ENCODE data around the gene CNTNAP4.

Gene CNTNAP4
- total RNA-seq, result 0 to 0.19 (median 0) reads per million in 3 experiments

DNA sequence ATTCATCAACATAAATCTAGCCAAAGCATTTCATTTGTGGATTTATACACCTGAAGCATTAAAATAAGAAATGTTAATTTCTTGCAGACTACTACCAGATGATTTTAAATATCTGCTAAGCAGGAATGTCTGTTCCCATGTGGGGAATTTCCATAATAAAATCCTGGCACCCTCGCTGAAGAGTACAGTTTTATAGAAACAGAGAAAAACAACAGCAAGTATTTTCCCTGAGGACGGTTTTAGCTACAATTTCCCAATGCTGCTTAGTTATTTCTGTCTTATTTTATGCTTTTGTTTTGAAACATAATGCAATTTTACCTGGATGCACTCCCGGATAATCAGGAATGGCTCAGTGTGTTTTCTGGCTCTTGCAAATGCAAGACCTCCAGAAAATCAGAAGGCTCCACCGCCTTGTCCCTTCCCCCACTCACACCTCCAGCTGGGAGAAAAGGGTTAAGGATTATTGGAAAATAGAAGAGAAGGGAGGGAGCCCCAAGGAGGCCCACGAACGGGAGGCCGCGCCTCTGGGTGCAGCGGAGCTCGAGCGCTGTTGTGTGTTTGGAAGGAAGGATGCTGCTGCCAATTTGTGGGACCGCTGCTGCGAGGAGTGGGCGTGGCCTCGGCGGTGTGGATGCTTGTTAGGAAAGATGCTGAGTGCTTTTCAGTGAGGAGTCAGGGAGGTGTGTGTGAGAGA, at the start of gene CNTNAP4:
CNTNAP4 (plus strand) TSS at position 657 of the 694 bp plus-strand sequence. CDS start 262 bp downstream, outside the sequence.
- no peak for DNase-seq

DNA sequence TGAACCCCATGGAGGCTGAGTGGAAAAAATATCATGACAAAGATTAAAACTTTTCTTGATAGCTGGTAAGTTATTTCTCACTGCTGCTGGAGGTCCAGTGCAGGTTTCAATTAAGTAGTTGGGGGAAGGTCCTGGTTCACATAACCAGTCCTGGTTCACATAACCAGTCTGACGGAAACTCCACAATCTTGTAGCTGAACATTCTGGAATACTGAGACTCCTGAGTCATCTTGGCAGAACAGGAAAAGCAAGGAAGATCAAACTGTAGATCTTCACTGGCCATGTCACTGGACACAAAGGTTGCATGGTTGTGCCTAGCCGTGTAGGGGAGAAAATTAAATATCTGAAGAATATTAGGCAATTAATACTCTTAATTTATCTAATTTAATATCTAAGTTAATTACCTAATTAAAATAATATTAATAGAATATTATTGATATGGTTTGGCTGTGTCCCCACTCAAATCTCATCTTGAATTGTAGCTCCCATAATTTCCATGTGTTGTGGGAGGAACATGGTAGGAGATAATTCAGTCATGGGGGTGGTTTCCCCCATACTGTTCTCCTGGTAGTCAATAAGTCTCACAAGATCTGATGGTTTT, 48.6 kb upstream of the CNTNAP4 start:
- no peak for DNase-seq

DNA sequence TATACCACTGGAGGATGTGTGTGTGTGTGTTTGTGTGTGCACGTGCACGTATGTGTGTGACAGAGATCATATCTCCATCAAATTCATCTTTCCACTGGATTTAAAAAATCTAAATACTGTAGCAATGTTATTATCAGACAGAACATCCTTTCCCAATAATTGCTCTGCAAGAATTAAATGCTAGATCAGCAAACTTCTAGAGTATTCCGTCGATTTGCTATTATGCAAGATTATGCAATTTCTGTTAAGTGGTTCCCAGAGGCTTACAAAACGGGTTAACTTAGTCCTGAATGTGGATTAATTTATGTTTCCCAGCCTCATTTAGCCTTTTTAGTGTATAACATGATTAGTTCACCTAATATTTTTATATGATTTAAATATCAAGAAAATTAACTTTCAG, 44.5 kb upstream of the CNTNAP4 start:
- DNase-seq, result no peak

DNA sequence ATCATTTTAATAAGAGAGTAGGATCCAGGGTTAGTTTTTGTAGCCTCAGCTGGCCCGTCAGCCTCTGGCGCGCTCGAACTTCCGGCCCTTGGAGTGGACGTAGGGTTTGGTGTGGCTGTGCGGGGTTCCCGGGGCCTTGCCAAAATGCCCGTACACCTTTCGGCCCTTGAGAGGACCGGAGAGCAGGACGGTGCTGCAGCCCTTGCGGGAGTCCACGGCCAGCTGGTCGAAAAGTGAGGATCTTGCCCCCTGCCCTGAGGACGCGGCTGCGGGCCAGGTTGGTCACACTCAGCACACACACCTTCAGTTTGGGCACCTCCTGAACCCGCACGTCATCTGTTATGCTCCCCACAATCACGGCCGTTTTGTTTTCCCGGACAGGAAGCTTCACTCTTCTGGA, 42.2 kb upstream of the CNTNAP4 start:
- DNase-seq, result no peak

DNA sequence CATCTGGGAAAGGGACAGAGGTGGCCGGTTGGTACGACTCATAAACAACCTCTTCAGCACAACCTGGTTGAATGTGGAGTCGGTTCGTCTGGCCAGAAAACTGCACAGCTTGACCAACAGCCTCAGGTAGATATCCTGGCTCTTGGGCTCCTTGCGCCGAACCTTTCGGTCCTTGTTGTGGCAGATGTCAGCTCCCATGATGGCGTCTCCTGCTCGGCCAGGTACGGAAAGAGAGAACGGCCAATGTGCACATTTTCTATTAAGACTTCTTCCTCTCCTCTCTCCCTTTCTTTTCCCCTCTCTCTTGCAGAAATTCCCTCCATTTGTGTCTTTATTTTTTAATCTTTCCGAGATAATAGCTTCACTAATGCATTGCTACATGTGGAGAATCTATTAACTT, 41.8 kb upstream of the CNTNAP4 start:
- no peak for DNase-seq

DNA sequence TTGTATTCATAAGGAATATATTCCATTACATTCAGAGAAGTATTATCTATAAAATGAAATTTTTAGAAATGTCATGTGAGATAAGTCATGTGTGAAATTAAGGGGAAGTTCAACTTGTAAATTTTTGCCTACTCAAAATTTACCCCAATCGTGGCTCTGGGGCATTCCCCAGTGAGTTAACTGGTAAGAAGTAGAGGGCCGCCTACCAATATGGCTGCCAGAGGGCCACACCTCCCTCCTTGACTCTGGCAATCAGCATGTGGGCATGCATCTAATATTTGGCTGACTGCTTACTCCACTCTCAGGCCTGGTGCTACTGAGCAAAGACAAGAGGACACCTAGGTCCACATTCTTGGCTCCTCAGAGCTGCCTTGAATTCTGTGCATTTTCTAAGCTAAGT, 39.7 kb upstream of the CNTNAP4 start:
- no peak for DNase-seq

DNA sequence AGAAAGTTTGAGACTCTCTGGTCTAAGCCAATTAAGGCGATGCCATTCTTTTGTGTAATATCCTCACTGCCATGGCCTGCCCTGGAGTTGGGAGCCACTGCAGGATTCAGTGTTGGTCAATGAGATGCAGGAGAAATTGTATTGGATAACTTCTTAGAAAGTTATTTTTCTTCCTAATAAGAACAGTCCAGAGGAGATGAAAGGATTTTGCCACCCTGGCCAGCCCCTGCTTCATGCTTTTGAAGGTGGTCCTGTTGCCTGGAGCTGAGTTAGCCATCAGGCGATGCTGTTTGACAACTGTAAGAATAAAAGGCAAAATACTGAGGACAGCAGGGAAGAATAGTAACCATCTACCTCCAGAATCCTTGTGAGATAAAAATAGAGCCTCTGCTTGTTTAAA, 35.4 kb upstream of the CNTNAP4 start:
- DNase-seq, result no peak

DNA sequence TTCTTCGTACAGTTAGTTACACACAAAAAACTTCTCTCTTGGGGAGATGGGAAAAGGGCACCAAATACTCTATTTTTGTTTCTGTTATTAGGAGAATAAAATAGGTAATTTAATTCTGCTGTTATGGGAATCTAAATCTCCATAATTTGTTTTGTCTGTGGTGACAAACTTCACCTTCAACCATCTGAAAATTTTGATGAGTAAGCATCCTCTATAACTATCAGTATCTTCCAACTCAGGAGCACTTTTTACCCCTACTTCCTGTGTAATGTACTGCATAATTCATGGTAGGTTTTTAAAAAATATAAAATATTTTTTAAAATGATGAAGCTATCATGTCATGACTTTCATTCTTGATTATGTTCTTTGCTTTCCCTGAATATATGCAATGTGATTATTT, 33.6 kb upstream of the CNTNAP4 start:
- no peak for DNase-seq

DNA sequence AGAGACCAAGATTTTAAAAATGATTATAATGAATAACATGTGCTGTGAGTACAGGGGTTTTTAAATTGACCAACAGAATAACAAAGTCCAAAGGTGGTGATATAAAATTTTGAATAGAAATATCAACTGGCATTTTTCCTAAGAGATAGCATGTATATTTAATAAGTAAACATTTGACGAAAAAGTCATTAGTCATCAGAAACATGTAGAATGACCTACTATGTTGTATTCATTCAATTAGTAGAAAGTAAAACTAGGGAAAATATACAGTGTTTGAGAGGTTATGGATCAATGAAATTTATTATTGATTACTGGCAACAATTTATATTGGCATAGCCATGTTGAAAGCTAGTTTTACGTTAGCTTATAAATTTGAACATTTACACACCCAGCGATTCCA, 30.6 kb upstream of the CNTNAP4 start:
- no peak for DNase-seq

DNA sequence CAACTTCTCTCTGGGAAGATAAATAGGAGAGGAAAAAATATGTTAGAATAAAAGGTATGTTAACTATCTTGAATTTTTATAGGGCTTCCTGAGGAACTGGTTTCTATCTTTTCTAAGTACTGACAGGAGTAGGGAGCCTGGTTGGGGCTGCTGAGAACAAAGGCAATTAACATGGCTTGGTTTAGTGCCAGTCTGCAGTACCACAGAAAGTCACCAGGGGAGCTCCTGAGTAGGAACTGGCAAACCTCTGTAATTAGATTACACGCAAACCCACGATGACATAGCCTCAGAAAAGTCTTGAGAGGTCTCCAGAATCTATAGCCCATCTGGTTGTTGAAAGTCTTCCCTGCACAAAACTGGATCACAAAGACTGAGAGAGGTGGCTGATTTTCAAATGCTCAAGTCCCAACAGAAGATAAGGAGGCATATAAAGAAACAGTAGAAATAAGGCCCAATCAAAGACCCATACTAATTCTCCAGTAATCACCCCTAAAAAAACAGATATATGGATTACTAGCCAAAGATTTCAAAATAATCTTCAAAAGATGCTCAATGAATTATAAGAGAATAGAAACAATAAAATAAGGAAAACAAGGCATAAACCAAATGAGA, 11.7 kb upstream of the CNTNAP4 start:
- DNase-seq, result no peak

DNA sequence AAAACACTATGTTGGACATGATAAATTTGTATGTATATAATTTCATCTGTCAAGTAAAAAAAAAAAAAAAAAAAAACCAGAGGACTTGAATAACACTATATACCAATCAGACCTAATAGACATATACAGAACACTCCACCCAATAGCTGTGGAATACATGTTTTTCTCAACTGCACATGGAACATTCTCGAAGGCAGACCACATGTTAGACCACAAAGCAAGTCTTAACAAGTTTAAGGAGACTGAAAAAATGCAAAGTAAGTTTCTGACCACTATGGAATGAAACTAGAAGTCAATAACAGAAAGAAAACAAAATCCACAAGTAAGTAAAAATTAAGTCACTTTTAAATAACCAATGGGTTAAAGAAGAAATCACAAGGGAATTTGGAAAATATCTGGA, 8.4 kb upstream of the CNTNAP4 start:
- DNase-seq, result no peak

DNA sequence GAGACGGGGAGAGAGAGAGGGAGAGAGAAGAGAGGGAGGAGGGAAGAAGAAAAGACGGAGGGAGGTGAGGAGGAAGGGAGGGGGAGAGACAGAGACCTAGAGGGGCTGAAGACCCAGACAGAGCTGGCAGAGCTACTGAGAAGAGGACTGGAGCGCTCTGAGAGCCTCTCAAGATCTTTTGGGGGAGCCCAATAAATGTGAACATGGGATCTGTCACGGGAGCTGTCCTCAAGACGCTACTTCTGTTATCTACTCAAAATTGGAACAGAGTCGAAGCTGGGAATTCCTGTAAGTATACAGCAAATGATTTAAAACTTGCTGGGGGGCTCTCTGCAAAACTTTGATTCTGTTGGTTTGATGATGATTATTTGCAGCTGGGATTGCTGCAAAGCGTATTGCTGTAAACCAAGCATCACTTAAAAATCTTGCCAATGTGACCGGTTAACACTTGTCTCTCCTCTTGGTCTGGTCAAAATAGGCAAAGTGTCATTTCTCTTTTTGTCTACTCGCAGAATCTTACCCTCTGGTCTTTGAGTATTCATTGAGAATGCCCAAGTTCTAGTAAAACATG, 344 bp downstream of the CNTNAP4 start:
- DNase-seq, result no peak

DNA sequence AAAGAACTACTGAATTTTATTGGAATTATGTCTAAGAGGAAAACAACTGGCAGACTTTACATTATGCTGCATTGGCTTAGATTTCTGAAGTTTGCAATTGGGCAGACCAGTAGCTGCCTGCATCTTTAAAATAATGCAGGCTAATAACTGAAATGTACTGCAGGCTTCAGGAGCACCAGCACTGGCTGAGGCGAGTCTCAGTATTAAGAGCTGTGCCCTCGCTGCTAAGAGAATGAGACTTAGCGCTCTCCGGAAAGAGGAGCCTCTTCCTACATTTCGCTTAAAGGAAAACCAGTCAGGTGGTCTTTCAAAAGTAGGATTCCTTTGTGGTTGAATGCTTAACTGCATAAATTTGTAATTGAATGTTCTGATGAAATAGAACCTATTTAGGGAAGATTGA, 885 bp downstream of the CNTNAP4 start:
- no peak for DNase-seq

DNA sequence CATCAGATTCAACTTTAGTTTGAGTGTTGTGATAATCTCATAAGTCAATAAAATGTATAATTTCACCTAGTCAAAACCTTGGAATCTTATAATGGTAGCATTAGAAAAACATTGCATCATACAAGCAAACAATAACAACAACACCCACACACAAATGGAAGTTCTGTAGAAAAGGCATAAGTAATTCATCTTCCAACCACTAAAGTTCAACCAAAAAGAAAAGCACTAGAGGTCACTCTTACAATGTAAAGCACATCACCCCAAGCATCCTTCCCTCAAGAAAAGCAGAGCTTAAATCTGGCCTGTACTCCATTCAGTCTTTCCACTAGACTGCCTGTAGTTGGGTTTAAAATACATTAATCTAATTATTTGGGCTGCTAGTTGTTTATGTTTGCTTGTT, 1.8 kb downstream of the CNTNAP4 start:
- no peak for DNase-seq

DNA sequence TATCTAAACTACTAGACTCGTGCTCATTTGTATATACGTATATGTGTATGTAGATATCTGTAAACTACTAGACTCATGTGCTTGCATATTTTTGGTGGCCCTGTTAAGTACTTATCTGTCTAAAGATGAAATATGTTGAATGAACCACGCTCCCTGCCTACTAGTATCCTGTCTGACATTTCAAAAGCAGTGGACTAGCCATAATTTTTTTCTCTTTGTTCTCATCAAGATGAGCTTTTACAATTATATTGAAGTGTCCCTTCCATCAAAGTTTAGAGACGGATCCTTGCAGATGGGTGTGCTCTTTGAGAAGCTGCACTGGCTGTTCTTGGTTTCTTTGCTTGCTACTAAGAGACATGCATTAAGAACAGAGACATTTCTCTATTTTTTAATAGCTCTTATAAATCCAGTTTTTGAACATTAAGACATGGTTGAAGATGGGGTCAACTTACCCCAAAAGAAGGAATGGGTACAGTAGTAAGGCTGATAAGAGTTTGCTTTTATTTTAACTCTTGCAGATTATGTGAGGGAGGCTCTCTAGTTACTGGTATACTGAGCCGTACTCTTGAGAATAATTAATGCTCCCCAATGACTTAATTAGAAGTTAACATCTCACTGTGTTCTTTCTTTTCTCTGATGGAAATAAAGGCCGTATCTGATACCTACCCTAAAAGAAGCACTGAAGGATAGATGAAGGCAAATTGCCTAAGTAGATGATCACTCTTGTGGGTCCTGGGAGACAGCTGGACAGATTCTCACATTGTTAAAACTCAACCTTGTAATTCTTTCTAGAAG, 3.4 kb downstream of the CNTNAP4 start:
- no peak for DNase-seq

DNA sequence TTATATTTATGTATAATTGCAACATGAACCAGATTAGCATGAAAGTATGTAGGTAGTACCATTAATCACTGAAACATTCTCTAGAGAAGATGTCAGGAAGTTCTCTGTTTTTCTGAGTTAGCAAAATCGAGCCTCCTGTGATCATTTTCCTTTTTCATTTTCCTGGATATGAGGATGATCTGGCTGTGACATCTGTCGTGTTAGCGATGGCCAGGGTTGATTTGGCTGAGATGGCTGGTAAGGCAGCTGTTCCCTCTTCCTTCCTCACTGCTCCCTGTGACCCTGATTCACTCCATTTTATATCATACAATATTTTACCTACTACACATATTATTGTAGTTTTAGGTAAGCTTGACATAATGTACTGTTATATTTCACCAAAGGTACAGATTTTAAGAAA, 10.3 kb downstream of the CNTNAP4 start:
- no peak for DNase-seq

DNA sequence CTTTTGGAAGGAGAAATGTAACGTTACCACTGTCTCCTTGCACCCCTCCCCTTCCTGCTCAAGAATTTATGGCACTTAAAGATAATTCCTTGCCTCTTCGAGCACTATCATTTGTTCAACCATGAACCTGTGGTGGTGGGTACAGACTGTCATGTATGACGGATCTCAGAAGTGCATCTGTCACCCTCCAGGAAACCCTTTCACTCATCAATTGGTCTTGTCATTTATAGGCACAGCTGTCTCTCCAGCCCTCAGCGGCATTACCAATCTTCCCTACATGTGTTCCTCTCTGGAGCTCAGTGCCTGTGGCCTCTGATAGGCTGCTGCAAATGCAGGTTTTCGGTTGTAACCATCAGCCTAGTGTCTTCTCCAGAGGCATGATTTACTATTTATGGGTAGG, 15.0 kb downstream of the CNTNAP4 start:
- no peak for DNase-seq

DNA sequence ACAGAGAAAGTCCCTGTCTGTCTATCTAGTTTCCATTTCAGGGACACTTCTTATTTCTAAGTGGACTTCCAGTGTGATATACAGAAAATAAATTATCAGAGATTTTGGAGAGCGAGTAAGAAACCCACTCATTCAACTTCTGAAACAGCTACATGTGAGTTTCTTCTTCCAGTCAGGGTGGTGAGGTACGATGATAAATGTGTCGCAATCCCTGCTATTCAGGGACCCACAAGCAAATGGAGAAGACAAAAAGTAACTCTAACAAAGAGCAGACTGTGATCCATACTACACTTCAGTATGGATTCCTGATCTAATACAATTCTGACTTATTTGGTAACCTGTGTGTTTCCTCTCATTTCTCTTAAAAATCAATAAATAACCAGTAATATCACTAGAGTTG, 16.8 kb downstream of the CNTNAP4 start:
- DNase-seq, result no peak

DNA sequence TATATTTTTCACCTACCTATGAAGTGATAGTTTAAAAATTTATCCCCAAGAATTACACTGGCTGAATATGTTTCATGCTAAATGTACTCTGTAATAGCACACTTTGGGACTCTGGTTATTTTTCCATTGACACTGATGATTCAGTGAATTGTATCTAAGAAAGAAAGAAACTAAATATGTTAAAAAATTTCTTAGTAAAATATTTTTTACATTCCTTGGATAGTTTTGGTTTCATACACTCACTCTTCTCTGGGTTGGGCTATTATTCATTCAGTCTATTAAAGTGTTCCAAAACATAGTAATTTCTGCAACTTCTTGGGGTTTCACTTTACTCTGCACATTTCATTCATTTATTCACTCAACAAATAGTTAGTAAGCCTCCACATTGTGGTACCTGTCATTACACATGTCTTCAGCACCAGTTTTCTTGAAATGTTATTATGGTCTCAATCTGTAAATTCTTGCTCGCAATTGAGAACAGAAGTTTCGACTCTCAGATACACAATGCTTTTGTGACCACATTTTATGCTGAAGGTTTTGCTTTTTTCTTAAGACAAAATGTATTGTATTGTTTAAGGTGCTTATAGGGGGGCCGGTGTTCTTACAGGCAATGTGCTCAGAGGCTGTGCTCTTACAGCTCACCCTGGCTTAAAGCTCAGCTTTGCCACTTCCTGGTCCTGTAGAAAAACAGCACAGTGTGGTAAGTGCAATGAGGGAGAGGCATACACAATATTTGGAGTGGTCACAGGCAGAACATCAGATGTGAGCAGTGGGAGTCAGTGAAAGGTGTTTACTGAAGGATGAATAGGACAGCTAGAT, 17.4 kb downstream of the CNTNAP4 start:
- no peak for DNase-seq

DNA sequence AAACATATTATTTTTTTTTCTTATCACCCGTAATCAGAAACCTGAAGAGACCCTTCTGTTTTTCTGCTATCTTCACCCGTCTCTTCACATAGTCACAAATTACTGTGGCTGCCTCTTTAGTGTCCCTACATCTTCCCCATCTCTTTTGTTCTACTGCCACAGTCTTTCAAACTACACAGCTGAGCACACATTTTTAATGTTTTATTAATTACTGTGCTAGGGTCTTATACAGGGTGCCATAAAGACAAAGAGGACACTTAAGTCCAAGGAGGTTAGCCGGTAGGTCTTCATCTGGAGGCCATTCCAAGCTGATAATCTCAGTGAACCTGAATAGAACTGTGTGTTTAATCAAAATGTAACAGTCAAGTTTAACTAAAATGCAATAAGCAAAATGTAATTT, 20.7 kb downstream of the CNTNAP4 start:
- no peak for DNase-seq

DNA sequence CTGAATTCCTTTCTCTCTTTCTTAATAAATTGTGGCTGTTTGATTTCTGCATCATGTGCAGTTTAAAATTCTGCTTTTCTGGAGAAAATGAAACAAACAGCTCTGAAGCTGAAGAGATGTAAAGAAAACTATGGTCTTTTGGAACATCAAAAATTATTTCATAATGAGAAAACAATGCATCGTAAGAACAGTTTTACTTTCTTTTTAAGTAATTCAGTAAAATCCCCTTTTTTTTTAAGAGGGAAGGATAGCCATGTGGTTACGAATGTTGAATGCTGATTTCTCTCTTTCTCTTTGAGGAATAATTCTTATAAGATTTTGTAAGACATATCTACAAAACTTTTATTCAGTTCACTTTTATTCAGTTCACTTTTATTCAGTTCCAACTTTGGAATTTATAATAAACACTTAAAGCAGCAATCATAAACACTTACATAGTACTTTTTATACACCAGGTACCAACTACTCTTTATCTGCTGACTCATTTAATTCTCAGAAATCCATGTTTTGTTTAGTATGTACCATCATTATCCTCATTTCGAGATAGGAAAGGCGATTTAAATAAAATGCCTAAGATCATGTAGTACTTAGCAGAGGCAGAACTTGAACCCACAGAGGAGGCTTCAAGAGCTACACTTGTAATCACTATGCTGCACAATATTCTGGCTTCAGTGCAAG, 26.6 kb downstream of the CNTNAP4 start:
- DNase-seq, result no peak
